Uterus (tissue), 2 donors: Measurements from ENCODE around the gene CCDC136.

ENCODE experiments used
- CTCF ChIP-seq, 4 experiments: fragments of 200-600 bp in 2 of 4; fragments of 450-650 bp in 2 of 4; sonication (generic) in 2 of 4; IDR thresholded peaks; one replicate each; pipeline ENCODE4 v1.5.1; 2016 to 2019; ENCODE audit warnings: antibody characterized with exemption in 4 of 4, mild to moderate bottlenecking in 2 of 4, moderate library complexity in 1 of 4
- POLR2A ChIP-seq, 2 donors: fragments of 450-650 bp; IDR thresholded peaks; one replicate each; pipeline ENCODE4 v1.6.1; 2016; ENCODE audit warnings: antibody characterized with exemption in 2 of 2, mild to moderate bottlenecking in 1 of 2, moderate library complexity in 1 of 2

GRCh38 chr7:128810997-128811396 is 19.2 kb downstream of the CCDC136 start:
- no peak for TF ChIP-seq CTCF (IDR thresholded peaks at IDR 0.05)
- TF ChIP-seq POLR2A (IDR thresholded peaks at IDR 0.05), result no peak
